ENCODE data around the gene C16orf92. TPM values are rescaled to one million over a fixed set of nuclear protein-coding genes. Genes with fewer than 3 reads are reported as not detected.

C16orf92 gene
- total and polyA plus RNA-seq, 2 of the 13 experiments (the other 11 are each of a cell fraction or from before 2014, with no cell fraction given), result not detected

GRCh38 chr16:30065943-30066760 is 43.2 kb downstream of the C16orf92 start (continued):
- TF ChIP-seq PAX8 (CRISPR knock-in tag; IDR thresholded peaks at IDR 0.05; ENCODE audit: borderline replicate concordance), result no peak
- peak; percentile 17; the same call in 1 of the 2 replicates for TF ChIP-seq ZIK1 (CRISPR knock-in tag; IDR thresholded peaks at IDR 0.05; ENCODE audit: borderline replicate concordance, low read depth)
- no peak for TF ChIP-seq ZHX1 (CRISPR knock-in tag; IDR thresholded peaks at IDR 0.05; ENCODE audit: low read depth)
- no peak for TF ChIP-seq NFATC3 (CRISPR knock-in tag; IDR thresholded peaks at IDR 0.05)
- TF ChIP-seq NR1H2 (CRISPR knock-in tag; IDR thresholded peaks at IDR 0.05; ENCODE audit: borderline replicate concordance, low read depth), result 0 out of 2 replicates have a peak, but pooled peaks have one; percentile 18
- TF ChIP-seq ZNF782 (CRISPR knock-in tag; IDR thresholded peaks at IDR 0.05; ENCODE audit: borderline replicate concordance), result peak; percentile 47; the same call in 1 of the 2 replicates
- TF ChIP-seq SOX13 (IDR thresholded peaks at IDR 0.05), result no peak
- no peak for TF ChIP-seq SOX13 (CRISPR knock-in tag; conservative IDR thresholded peaks at IDR 0.05 in 1 of 2, IDR thresholded peaks at IDR 0.05 in 1 of 2)
- TF ChIP-seq HMGA1 (CRISPR knock-in tag; conservative IDR thresholded peaks at IDR 0.05), result no peak
- no peak for TF ChIP-seq MAF1 (CRISPR knock-in tag; IDR thresholded peaks at IDR 0.05; ENCODE audit: borderline replicate concordance)
- no peak for TF ChIP-seq NCOA2 (CRISPR knock-in tag; IDR thresholded peaks at IDR 0.05)
- TF ChIP-seq ZNF407 (CRISPR knock-in tag; IDR thresholded peaks at IDR 0.05; ENCODE audit: not compliant biosample characterization), result no peak
- no peak for TF ChIP-seq ZNF207 (IDR thresholded peaks at IDR 0.05; ENCODE audit: borderline replicate concordance)
- TF ChIP-seq ZSCAN25 (CRISPR knock-in tag; IDR thresholded peaks at IDR 0.05), result no peak
- TF ChIP-seq ZEB1 (IDR thresholded peaks at IDR 0.05; ENCODE audit: insufficient replicate concordance, low read depth), result peak; percentile 27
- no peak for TF ChIP-seq ZNF30 (CRISPR knock-in tag; IDR thresholded peaks at IDR 0.05)
- TF ChIP-seq ZNF740 (CRISPR knock-in tag; IDR thresholded peaks at IDR 0.05), result no peak
- peak; percentile 80; the same call in 1 of the 2 replicates for TF ChIP-seq MAFG (CRISPR knock-in tag; IDR thresholded peaks at IDR 0.05)
